Activated CD4-positive, CD25-positive, alpha-beta regulatory T cell (primary cell): ENCODE data around the gene SLC29A1.
A peak's percentile ranks its signal among the peaks of the same experiment; 100 is the strongest.

ENCODE experiments used
- DNase-seq, 4 experiments: peaks; one replicate each; lab custom pipeline; 2025; lab: John Stamatoyannopoulos, UW

Gene SLC29A1

GRCh38 chr6:44237021-44237812, 13.8 kb downstream of the SLC29A1 start:
- peak in 3 of 4 experiments; percentile 15 to 34 (median 23) for DNase-seq

GRCh38 chr6:44237813-44238433, 14.5 kb downstream of the SLC29A1 start:
- DNase-seq, result peak; percentile 61 to 67 (median 64)

- DNase-seq, result no peak
These were observed 15.4 kb downstream of the SLC29A1 start for GRCh38 chr6:44238687-44239350.

- no peak for DNase-seq
These were observed 19.9 kb downstream of the SLC29A1 start for GRCh38 chr6:44243345-44243744.

GRCh38 chr6:44245391-44245911, 22.1 kb downstream of the SLC29A1 start:
- no peak for DNase-seq

- DNase-seq, result peak; percentile 65 to 78 (median 68)
These were observed 22.7 kb downstream of the SLC29A1 start for GRCh38 chr6:44245912-44246662.

- peak; percentile 87 to 92 (median 89) for DNase-seq
These were observed 23.4 kb downstream of the SLC29A1 start, which contains the start of gene HSP90AB1 for GRCh38 chr6:44246663-44247337. Gene HSP90AB1, plus strand, starts transcription at chr6:44247101. Its CDS starts 1,529 bp downstream, at chr6:44248630.

GRCh38 chr6:44247338-44248302, 24.2 kb downstream of the SLC29A1 start:
- DNase-seq, result peak; percentile 71 to 83 (median 78)

GRCh38 chr6:44248579-44248978, 25.2 kb downstream of the SLC29A1 start:
- no peak for DNase-seq

- DNase-seq, result no peak
These were observed 25.8 kb downstream of the SLC29A1 start for GRCh38 chr6:44249082-44249748.

GRCh38 chr6:44250067-44250717, 26.8 kb downstream of the SLC29A1 start:
- no peak for DNase-seq

GRCh38 chr6:44250718-44251123, 27.3 kb downstream of the SLC29A1 start:
- DNase-seq, result no peak

- no peak for DNase-seq
These were observed 28.5 kb downstream of the SLC29A1 start for GRCh38 chr6:44251576-44252524.

- peak in 3 of 4 experiments; percentile 20 to 34 (median 29) for DNase-seq
These were observed 30.1 kb downstream of the SLC29A1 start for GRCh38 chr6:44253307-44254101.

- DNase-seq, result peak in 1 of 4 experiments; percentile 39
These were observed 31.1 kb downstream of the SLC29A1 start for GRCh38 chr6:44254191-44255104.
